CD14-positive monocyte (primary cell): Measurements from ENCODE around the gene SPTBN5. TPM values are rescaled to one million over a fixed set of nuclear protein-coding genes. Genes with fewer than 3 reads are reported as not detected.

Experiments used
- DNase-seq, 3 donors: peaks; one replicate each; pipeline ENCODE4 v3.0.0-alpha.2; 2011 to 2022
- H2AFZ ChIP-seq: 2 replicates; pipeline ENCODE4 v1.6.0; 2012; ENCODE audit warnings: mild to moderate bottlenecking, low read depth, low read length, inconsistent platforms; ENCODE audit not compliant: insufficient read depth, poor library complexity, severe bottlenecking
- H3K27ac ChIP-seq, 2 donors: 1 replicate in 1 of 2; 2 replicates in 1 of 2; pipeline ENCODE4 v1.5.1; 2012 to 2013; ENCODE audit warnings: low read length in 2 of 2, control low read depth in 1 of 2, inconsistent platforms in 1 of 2, low read depth in 1 of 2, mild to moderate bottlenecking in 1 of 2
- H3K27me3 ChIP-seq, 2 donors: one replicate each; pipeline versions ENCODE4 v1.6.0 to v1.6.1; 2011 to 2013; ENCODE audit warnings: low read length in 2 of 2; ENCODE audit not compliant: control insufficient read depth in 2 of 2, insufficient read depth in 2 of 2
- H3K36me3 ChIP-seq, 2 donors: replicated peaks in 1 of 2; 1 replicate in 1 of 2; 2 replicates in 1 of 2; pipeline versions ENCODE4 v1.5.1 to v1.6.1; 2012 to 2013; ENCODE audit warnings: low read length in 2 of 2, control low read depth in 1 of 2, inconsistent platforms in 1 of 2, mild to moderate bottlenecking in 1 of 2; ENCODE audit not compliant: insufficient read depth in 2 of 2, control insufficient read depth in 1 of 2
- H3K4me1 ChIP-seq, 2 donors: 1 replicate in 1 of 2; 2 replicates in 1 of 2; pipeline versions ENCODE4 v1.5.1 to v1.6.1; 2012 to 2013; ENCODE audit warnings: low read length in 2 of 2, control low read depth in 1 of 2, inconsistent platforms in 1 of 2, mild to moderate bottlenecking in 1 of 2, moderate library complexity in 1 of 2; ENCODE audit not compliant: insufficient read depth in 2 of 2, control insufficient read depth in 1 of 2
- H3K4me2 ChIP-seq: replicated peaks from 2 replicates; pipeline ENCODE3; 2012; ENCODE audit warnings: low read length, moderate library complexity, mild to moderate bottlenecking; ENCODE audit not compliant: poor library complexity, severe bottlenecking; ENCODE audit errors: extremely low read depth
- H3K4me3 ChIP-seq, 3 experiments: fragments of 200-600 bp in 1 of 3; sonication (generic) in 1 of 3; replicated peaks in 1 of 3; 1 replicate in 2 of 3; 2 replicates in 1 of 3; pipeline ENCODE4 v1.5.1; 2011 to 2013; ENCODE audit warnings: low read length in 3 of 3, mild to moderate bottlenecking in 3 of 3, control low read depth in 2 of 3, low read depth in 2 of 3, inconsistent platforms in 1 of 3, moderate library complexity in 1 of 3
- H3K79me2 ChIP-seq: 2 replicates; pipeline ENCODE4 v1.6.0; 2012; ENCODE audit warnings: mild to moderate bottlenecking, control low read depth, inconsistent platforms, low read length, moderate library complexity; ENCODE audit not compliant: insufficient read depth
- H3K9ac ChIP-seq: 2 replicates; pipeline ENCODE4 v1.6.0; 2017; ENCODE audit warnings: low read length, mild to moderate bottlenecking; ENCODE audit not compliant: insufficient read depth, poor library complexity, severe bottlenecking
- H3K9me3 ChIP-seq, 2 donors: replicated peaks in 1 of 2; 1 replicate in 1 of 2; 2 replicates in 1 of 2; pipeline versions ENCODE4 v1.5.1 to v1.6.1; 2012 to 2013; ENCODE audit warnings: low read length in 2 of 2, control low read depth in 1 of 2; ENCODE audit not compliant: control insufficient read depth in 1 of 2, insufficient read depth in 1 of 2
- H4K20me1 ChIP-seq: 2 replicates; pipeline ENCODE4 v1.6.0; 2012; ENCODE audit warnings: mild to moderate bottlenecking, low read length, control low read depth, moderate library complexity; ENCODE audit not compliant: insufficient read depth
- H3K27ac Mint-ChIP-seq, 7 donors: one replicate each; pipeline ENCODE4 v1.8.0; 2020; ENCODE audit warnings: mild to moderate bottlenecking in 7 of 7, mixed read lengths in 7 of 7, moderate library complexity in 6 of 7, inconsistent platforms in 2 of 7
- H3K27me3 Mint-ChIP-seq, 3 donors: one replicate each; pipeline ENCODE4 v1.8.0; 2021 to 2022; ENCODE audit warnings: low read depth in 3 of 3, mild to moderate bottlenecking in 3 of 3, mixed read lengths in 3 of 3, moderate library complexity in 3 of 3, inconsistent platforms in 1 of 3
- H3K36me3 Mint-ChIP-seq, 2 donors: one replicate each; pipeline ENCODE4 v1.8.0; 2020; ENCODE audit warnings: mixed read lengths in 2 of 2, inconsistent platforms in 1 of 2, mild to moderate bottlenecking in 1 of 2
- H3K4me1 Mint-ChIP-seq: one replicate; pipeline ENCODE4 v1.8.0; 2020; ENCODE audit warnings: mild to moderate bottlenecking, mixed read lengths
- H3K4me3 Mint-ChIP-seq, 2 donors: one replicate each; pipeline ENCODE4 v1.8.0; 2020; ENCODE audit warnings: mild to moderate bottlenecking in 2 of 2, mixed read lengths in 2 of 2, moderate library complexity in 1 of 2
- H3K9me3 Mint-ChIP-seq, 7 donors: one replicate each; pipeline ENCODE4 v1.8.0; 2020 to 2022; ENCODE audit warnings: mixed read lengths in 7 of 7, mild to moderate bottlenecking in 6 of 7, moderate library complexity in 6 of 7, inconsistent platforms in 2 of 7
- CTCF ChIP-seq: fragments of 200-600 bp; IDR thresholded peaks from one replicate; pipeline ENCODE4 v1.8.0; 2022; ENCODE audit warnings: antibody characterized with exemption, mild to moderate bottlenecking
- WGBS: methylation state at CpG from one replicate; pipeline ENCODE4 v1.1.5; 2013; ENCODE audit warnings: missing lambda C conversion rate; ENCODE audit not compliant: insufficient coverage; 5-methylcytosine and 5-hydroxymethylcytosine counted together
- intact Hi-C, 2 donors: fragments of 100-400 bp; cut with micrococcal nuclease; formaldehyde crosslinking; loops; one replicate each; pipeline versions ENCODE4 v1.15.0 to v1.15.1; 2023
- polyA plus RNA-seq, 3 donors: library from polyadenylated mRNA; depleted of rRNA in 1 of 3; unstranded in 2 of 3; stranded (reverse) in 1 of 3; fragments of 300-500 nt in 2 of 3; fragments of >200 nt in 1 of 3; fragmentation: Illumina TruSeq in 2 of 3; gene quantifications; 1 replicate in 2 of 3; 2 replicates in 1 of 3; pipeline ENCODE4 v1.2.3, GENCODE V29; 2012 to 2021

SPTBN5 gene
- polyA plus RNA-seq, 3 donors = 0.29 TPM; not detected in 2

GRCh38 chr15:41933771-41934170, 39.9 kb upstream of the SPTBN5 start:
- H3K4me3 ChIP-seq = no peak overlapping the region
- no peaks in the 10 kb centered on the region for H3K9me3 ChIP-seq
- peaks cover 61 to 84% of the 10 kb centered on the region in 2 donors for H3K4me1 ChIP-seq
- H3K4me3 Mint-ChIP-seq = peak overlapping the region in 1 of 2 donors; percentile 37
- H3K27ac ChIP-seq = peak overlapping the region in 1 of 2 donors; percentile 82
- DNase-seq = peak; percentile 61 to 79 (median 73)
- 91% methylated on average over 9 of the region's 10 CpGs for WGBS
- H3K4me2 ChIP-seq = no peak overlapping the region
- H3K27me3 ChIP-seq = no peaks in the 10 kb centered on the region
- peaks cover 2 to 29% of the 10 kb centered on the region in 2 donors for H3K36me3 ChIP-seq
- no peaks in the 10 kb centered on the region for H4K20me1 ChIP-seq
- TF ChIP-seq CTCF = no peak
- peaks cover 51% of the 10 kb centered on the region for H3K79me2 ChIP-seq
- peak overlapping the region in 6 of 7 donors; percentile 74 to 93 (median 89) for H3K27ac Mint-ChIP-seq
- intact Hi-C loops = no loop called here
- H2AFZ ChIP-seq = no peak overlapping the region
- H3K27me3 Mint-ChIP-seq = peaks cover 0 to 3% (median 0%) of the 10 kb centered on the region in 3 donors
- H3K4me1 Mint-ChIP-seq = peaks cover 75% of the 10 kb centered on the region
- peaks cover 64 to 65% of the 10 kb centered on the region in 2 donors for H3K36me3 Mint-ChIP-seq
- H3K9me3 Mint-ChIP-seq = peaks cover 0 to 2% (median 0%) of the 10 kb centered on the region in 7 donors
- H3K9ac ChIP-seq = no peak overlapping the region

GRCh38 chr15:41933326-41933725, 39.5 kb upstream of the SPTBN5 start:
- H3K36me3 Mint-ChIP-seq = peaks cover 62 to 63% of the 10 kb centered on the region in 2 donors
- Histone ChIP-seq H3K4me1 (peaks cover 65 to 88% of the 10 kb centered on the region in 2 donors), H3K36me3 (peaks cover 0 to 24% of the 10 kb centered on the region in 2 donors), H3K4me3 (no peak overlapping the region), H3K9me3 (no peaks in the 10 kb centered on the region), H2AFZ (no peak overlapping the region), H3K79me2 (peaks cover 55% of the 10 kb centered on the region), H3K27ac (peak overlapping the region in 1 of 2 donors; percentile 82), H3K4me2 (no peak overlapping the region), H4K20me1 (no peaks in the 10 kb centered on the region), H3K27me3 (no peaks in the 10 kb centered on the region), H3K9ac (no peak overlapping the region)
- peaks cover 0 to 3% (median 0%) of the 10 kb centered on the region in 3 donors for H3K27me3 Mint-ChIP-seq
- peak overlapping the region; percentile 37 to 93 (median 82) for H3K27ac Mint-ChIP-seq
- no peak overlapping the region for H3K4me3 Mint-ChIP-seq
- peaks cover 0 to 2% (median 0%) of the 10 kb centered on the region in 7 donors for H3K9me3 Mint-ChIP-seq
- TF ChIP-seq CTCF = no peak
- intact Hi-C loops = no loop called here
- no CpG with 5 or more reads among the region's 7 CpGs for WGBS
- H3K4me1 Mint-ChIP-seq = peaks cover 80% of the 10 kb centered on the region
- no peak for DNase-seq
